NCI-H748 treated with DMSO at 0.1 percent for 48 hours (cell line): ENCODE data around the gene DMKN.

Source experiments
- DNase-seq: peaks from one replicate; lab custom pipeline; 2025; lab: John Stamatoyannopoulos, UW

The DMKN gene

DNA sequence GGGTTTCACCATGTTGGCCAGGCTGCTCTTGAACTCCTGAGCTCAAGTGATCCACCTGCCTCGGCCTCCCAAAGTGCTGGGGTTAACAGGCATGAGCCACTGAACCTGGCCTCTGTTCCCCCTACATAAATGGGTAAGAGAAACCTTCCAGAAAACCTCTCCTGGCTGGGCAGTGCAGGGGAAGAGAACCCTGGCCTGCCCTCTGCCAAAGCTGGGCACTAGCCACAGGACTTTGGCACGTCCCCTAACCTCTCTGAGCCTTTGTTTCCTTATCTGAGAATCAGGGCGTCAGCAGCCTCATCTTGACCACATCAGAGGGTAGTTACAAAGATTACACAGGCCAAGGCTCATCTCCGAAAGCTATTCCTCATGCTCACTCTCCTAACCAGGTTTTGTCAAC, 12.4 kb upstream of the DMKN start:
- no peak for DNase-seq

DNA sequence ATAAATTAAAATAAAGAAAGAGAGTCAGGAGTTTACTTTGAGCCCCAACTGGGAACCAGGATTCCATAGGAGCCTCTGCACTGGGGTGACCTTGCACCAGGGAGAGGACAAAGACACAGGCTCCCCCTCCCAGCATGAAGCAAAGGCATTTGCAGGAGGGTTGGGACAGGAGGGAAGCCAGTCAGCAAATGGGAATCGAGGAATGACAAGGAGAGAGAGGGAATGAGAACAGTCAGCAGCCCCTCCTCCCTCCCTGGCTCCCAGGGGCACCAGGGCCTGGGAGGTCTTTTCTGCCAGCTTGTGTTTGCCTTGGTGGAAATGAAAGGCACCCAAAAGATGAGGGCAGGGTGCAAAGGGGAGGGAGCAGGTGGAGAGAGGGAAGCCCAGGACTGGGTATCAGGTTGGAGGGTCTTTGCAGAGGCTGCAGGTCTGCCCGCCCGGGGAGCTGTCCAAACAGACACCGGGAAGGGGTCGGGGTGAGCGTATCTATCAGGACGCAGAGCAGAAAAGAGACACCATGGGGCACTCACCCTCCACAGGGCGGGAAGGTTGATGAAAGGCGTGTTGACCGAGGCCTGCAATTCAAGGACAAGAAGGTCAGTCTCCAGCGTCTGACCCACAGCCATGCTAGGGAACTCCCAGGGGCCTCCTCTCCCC, 10.9 kb upstream of the DMKN start:
- DNase-seq: no peak

DNA sequence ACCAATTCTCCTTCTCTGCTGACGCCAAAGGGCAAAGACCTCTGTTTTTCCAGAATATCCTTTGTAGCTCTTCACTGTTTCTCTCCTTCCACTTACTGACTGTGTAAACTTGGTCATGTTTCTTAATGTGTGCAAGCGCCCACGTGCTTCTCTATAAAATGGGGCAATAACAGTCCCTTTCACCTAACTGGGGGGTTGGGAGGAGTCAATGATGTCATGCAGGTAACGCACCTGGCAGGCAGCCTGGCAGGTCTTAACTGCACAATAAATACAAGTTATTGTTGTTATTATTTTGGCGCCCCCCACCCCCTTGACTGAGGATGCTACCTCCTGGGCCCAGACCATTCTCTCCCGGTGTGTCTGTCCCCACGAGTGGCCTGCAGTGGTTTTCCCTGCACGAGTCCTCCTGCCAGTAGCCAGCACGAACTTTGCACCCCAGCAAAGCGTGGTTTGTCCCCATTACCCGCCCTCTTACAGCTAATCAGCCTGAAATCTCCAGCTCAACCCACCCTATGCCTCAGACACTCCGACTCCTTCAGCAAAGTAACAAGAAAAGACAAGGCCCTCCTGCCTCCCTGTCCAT, 9.4 kb upstream of the DMKN start:
- no peak for DNase-seq

DNA sequence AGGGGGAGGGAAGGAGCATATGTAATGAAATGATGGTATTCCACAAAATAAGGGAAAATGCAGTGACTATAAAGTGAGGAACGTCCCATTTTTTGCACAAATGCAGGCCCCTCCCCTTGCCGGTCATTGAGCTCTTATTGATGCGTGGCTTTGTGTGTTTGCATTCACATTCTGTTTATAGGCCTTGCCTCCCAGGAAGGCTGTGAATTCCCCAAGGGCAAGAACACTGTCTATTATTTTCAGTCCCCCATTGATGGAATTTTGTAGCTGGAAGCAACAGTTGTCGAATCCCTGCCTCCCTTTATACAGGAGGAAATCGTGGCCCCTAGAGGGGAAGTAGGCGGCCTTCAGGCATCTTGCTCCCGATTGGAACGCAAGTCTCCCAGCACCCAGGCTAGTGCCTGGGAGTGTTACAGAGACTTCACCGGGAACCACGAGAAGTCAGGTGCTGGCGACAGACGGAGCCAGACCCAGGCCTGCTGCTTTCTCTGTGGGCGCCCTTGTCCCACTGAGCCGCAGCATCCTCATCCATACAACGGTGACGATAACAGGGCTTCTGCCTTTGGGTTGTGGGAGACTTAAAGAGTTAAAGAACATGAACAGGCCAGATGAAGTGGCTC, 7.8 kb upstream of the DMKN start:
- no peak for DNase-seq

DNA sequence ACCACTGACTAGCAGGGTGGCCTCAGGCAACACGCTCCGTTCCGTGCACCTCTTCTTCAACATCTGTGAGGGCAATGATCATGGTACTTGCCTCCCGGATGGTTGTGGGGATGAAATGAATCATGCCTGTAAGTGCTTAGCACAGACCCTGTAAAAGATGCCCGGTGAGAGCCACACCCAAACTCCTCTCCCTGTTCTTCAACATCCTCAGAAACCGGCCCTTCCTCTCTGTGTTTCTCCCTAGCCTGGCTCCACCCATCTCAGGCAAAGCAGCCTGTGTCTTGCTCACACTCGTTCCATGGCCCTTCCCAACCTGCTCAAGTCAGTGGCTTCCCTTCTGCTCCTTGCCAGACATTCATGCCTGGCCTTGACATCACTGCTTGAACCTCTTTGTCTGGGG, 5.8 kb upstream of the DMKN start:
- DNase-seq: no peak

DNA sequence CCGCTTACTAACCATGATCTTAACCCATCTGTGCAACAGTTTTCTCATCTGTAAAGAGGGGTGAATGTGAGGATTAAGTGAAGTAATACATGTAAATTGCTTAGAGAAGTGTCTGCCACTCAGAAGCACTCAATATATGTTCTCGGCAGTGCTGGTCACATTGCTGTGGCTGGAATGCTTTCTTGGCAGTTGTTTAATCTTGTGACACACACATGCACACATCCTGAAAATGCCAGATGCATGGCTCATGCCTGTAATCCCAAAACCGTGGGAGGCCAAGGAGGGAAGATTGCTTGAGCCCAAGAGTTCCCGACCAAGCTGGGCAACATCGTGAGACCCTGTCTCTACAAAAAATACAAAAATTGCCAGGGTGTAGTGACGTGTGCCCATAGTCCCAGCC, 4.9 kb upstream of the DMKN start:
- DNase-seq: no peak

DNA sequence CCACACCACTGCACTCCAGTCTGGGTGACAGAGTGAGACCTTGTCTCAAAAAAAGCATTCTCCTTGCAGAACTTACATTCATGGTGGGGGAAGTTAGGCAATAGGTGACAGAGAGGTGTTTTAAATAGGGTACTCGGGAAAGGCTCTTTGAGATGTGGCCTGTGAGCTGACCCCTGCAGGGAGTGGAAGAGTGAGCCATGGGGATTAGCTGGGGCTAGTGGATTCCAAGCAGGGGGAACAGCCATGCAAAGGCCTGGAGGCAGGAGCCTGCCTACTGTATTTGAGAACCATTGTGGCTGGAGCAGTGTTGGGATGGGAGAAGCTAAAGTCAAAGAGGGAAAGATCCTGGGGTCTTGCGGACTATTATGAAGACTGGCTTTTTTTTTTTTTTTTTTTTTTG, 3.9 kb upstream of the DMKN start:
- DNase-seq: no peak

DNA sequence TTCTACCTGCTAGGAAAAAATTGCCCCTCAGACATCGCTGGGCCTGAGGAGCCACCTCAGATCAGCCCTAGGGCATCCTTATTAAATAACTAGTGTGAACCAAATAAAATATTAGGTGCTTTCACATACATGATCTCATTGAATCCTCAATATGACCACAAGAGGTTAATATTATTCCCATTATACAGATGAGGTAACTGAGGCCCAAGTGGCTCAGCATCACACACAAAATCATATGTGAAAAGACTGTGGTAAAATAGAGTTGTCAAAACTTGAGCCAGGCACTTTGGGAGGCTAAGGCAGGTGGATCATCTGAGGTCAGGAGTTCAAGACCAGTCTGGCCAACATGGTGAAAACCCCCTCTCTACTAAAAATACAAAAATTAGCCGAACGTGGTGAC, 2.9 kb upstream of the DMKN start:
- no peak for DNase-seq

DNA sequence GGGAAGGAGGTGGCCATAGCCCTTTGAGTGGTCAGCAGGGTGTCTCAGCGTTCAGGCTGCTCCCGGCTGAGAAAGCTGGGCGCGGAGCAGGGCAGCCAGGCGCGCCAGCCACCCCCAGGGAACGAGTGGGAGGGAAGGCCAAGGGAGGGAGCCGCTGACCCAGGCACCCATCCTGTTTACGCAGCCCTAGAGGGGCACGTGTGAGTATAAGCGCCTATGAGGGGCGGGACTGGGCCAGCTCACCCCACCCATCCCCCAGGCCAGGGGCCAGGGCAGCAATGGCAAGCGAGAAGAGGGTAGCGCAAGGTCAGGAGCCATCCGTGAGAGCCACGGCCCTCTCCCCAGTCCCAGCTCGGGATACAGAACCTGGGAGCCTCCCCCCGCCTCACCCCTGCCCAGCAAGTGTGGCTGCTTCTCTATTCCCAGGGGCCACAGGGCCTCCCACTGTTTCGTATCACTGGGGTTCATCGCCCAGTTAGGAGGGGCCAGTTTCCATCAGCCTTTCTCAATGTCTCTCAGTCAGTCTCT, 897 bp upstream of the DMKN start:
- no peak for DNase-seq

DNA sequence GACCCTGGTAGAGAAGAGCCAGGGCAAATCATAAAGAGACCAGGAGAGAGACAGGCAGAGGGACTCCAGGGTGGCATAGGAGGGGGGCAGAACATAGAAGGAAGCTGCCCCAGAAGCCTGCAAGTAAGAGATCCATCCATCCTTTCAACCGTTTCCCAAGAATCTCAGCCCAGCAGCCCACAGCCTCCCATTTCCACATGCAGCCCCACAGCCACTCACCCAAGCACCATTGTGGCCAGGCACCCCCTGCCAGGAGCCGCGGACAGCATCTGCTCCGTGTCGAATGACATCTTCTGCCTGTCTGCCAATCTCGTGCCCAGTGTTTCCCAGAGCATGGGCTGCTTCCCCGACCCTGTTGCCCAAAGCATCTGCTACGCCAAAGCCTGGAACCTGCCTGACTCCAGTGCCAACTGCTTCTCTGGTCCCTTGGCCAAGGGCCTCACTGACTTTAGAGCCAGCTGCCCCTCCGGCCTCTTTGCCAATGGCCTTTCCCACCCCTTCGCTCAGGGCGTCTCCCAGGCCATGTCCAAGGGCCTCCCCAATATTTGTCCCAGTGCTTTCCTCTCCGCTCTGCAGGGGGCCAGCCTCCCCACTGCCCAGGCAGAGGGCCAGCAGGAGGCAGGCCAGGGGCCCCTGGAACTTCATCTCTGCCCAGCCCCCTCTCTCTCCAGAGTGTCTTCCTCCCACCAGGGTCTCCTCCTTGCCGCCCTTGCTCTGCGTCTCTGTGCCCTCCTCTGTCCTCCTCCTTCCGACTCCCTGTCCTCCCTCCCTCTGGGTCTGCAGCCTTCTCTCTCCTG, 420 bp downstream of the DMKN start:
- DNase-seq: no peak

DNA sequence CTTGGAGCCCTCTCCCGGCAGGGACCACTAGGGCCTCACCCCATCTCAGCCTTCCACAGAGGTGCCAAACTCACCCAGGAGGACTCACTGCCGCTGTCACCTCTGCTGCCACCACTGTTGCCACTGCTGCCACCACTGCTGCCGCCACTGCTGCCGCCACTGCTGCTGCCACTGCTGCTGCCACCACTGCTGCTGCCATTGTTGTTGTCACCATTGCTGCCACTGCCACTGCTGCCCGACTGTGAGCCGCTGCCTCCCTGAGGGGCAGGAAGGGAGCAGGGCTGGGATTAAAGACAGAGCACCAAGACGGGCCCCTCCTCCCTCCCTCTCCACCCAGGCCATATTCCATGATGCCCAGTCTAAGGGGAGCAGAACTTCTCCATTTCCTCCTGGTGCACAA, 2.1 kb downstream of the DMKN start:
- no peak for DNase-seq

DNA sequence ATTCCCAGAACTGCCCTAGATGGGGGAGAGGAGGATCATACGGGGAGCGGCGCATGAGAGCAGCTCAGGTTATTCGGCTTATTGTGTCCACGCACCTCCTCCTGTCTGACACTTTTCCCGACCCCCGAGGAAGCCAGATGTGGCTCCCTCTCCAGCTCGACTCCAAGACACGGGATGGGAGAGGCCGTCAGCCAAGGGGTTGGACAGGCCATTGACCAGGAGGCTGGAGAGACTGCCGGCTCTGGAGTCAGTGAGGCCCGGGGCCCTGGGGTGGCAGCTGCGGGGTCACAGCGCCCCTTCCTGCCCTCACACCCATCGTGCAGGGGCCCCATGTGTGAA, 2.9 kb downstream of the DMKN start:
- no peak for DNase-seq

DNA sequence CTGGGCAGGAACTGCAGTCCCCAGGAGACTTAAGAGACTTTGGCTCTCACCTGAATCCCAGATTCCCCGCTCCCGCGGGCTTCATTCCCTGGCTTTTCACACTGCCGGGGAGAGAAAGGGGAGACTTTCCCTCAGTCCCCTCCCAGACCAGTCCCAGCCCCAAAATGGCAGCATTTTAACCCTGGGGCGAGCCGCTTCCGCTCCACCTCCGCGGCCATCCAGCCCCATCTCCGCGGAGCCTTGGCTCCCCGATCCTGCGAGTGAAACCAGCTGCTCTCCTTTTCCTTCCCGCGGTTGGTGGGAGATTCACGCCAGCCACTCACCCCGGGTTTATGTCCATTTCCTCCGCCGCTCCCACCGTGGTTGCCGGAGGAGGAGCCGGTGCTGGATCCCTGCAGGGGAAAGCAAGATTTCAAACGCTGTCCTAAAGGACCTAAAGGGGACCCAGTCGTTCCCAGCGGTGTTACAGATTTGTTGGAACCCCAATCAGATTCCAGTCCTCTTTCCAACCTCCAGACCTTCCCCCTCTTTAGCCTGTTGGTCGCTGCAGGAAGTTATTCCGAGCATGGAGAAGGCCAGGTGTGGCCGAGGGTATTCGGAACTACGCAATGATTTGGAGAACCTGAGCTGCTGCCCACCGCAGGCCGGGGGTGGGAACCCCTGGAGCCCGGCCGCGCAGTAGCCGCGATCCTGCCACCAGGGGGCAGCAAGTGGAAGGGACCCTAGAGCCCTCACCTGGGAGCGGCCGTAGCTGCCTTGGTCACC, 3.4 kb downstream of the DMKN start:
- peak; percentile 83 for DNase-seq

DNA sequence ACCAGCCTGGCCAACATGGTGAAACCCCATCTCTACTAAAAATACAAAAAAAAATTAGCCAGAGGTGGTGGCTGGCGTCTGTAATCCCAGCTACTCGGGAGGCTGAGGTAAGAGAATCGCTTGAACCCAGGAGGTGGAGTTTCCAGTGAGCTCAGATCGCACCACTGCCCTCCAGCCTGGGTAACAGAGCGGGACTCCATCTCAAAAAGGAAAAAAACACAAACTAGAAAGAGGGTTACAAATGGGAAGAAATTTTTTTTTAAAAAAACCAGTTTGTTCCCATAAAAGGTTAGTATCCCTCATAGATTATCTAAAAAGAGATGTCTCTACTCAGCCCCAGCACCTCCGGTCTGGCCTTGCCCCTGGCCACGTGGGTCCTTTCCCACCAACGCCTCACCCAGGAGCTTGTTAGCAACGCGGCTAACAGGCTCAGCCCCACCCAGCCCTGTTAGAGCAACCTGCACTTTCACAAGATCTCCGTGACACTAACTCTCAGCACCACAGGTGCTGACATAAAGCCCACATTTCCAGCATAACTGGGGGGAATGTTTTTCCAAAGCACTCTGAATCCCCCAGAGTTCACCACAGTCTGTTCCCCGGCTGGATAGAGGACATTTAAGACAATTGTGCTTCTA, 4.3 kb downstream of the DMKN start:
- peak; percentile 72 for DNase-seq

DNA sequence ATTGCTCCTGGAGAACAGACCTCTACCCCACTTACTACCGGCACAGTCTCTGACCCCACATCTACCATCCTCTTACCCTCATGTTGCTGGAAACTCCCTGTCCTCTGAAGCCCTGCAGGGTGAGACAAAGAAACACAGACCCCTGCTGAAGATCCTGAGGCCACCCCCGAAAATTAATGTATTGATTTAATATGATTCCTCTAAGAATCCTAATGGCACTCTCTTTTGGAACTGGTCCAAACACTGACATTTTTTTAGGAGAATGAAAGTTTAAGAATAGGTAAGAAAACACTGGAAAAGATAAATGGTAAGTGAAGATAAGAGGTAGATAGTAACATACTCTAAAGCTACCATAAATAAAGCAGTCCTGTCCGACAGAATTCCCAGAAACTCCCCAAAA, 5.3 kb downstream of the DMKN start:
- no peak for DNase-seq

DNA sequence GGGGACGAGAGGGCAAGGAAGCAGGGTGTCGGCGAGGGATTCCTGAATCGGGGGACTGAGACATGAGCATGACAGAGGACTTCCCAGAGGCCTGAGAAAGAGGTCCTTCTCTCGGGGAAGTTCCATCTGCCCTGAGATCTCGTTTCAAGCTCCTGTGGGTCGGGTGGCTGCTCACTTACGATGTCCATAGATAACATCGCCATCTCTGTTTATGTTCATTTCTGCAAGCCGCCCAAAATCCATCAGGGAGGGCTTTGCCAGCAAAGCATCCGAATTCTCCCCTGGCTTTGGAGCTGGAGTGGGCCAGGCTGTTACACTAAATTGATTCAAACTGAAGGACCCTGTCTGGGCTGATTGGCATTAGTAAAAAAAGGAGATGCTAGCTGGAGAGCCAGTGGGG, 5.9 kb downstream of the DMKN start:
- DNase-seq: no peak

DNA sequence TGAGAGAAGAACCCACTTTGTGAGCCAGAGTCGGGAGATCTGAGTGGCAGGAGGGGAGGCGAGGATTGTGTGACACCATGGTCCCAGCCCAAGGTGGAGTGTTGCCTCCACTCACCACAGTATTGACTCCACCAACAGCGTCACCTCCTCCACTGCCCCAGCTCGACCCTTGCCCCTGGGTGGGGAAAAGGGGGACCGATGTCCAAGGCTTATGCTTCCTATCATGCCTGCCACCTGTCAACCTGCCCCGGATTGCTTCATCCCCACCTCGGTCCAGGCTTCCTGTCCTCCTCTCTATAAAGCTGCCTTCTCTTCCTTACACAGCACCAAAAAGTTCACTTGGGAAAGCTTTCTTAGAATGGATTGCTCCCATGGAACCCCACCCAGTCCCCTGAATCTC, 7.4 kb downstream of the DMKN start:
- DNase-seq: no peak

DNA sequence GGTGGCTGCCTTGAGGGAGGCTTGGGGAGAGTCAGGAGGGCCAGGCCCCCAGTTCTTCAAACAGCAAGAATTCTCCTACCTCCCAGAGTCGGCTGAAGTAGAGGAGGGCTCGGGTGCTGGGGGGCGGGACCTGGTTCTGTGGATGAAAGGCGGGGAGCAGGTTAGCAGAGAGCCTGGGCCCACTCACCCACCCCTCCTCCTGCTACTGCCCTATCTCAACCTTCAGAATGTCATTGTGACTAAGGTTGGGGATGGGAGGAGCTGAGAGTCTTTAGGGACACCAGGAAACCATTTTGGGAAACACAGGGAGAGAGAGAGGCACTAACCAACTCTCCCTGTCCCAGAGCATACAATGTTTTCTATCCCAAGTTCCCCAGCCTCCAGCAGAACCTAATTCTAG, 10.7 kb downstream of the DMKN start:
- DNase-seq: no peak

DNA sequence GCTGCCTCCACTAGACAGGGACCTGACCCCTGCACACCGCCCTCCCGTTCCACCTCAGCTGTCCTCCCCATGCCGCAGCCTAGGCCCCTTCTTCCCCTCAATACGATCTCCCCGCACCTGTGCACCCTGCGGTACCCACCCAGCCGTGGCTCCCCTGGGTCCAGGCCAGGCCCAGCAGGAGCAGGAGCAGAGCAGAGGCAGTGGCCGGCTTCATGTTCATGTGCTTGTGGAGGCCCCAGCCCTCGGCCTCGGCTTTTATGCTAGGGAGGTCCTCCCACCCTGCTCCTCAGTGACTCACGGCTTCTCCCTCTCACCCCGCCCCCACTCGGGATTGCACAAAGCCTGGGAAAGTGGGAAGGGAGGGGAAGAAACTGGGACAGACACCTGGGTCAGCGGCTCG, 11.8 kb downstream of the DMKN start:
- DNase-seq: no peak

DNA sequence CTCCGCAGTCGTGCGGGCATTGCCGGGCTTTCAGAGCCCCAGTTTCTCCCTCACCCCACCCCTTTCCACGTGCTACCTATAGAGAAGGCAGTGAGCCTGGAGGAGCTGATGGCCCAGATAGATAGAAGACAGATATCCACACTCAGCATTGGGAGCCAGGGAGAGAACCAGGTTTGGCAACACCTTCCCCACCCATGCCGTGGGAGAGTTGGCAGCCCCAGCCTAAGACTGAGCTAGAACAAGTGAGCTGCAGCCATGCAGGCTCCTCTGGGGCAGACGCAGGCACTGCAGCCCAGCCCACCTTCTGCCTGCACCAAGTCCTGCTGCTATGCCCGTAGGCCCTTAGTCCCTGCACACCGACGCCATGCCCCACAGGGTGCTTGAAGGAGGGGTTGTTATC, 12.8 kb downstream of the DMKN start:
- DNase-seq: no peak

DNA sequence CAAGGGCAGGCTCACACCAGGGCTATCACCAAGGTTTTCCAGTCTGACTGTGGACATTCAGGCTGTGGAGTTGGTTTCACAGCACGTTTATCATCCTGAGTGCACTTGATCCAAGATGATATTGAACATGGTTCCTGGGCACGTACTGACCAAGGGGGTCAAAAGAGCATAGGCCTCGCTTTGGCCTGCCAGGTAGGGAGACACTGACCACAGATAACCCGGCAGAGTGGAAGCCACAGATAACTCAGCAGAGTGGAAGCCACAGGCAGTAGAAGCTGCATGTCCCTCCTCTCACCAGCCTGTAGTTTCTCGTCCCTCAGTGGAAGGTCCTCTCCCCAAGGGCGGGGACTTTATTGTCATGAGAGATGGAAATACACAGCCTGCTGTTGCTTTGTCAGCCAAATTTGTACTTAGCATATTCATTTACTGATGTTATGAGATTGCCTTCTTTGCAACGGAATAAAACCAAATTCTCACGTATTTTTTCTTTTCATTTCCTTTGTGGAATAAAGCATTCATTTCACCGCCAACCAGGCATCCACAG, 14.4 kb downstream of the DMKN start:
- no peak for DNase-seq

DNA sequence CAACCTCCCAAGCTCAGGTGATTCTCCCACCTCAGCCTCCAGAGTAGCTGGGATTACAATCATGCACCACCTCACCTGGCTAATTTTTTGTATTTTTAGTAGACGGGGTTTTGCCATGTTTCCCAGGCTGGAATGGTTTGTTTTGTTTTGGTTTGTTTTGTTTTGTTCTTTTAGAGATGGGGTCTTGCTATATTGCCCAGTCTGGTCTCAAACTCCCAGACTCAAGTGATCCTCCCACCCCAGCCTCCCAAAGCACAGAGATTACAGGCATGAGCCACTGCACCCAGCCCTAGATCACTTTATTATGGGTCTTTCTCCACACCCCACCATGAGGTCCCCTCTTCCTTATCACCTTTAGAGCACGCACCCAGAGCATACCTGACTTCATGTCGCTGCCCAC, 15.2 kb downstream of the DMKN start:
- no peak for DNase-seq
